Left ventricle myocardium inferior (tissue), 1 donor: ENCODE data around the gene HLA-DPA1. TPM values are rescaled to one million over a fixed set of nuclear protein-coding genes. Genes with fewer than 3 reads are reported as not detected.

Experiments used
- DNase-seq: peaks from one replicate; pipeline ENCODE4 v3.0.0-alpha.2; 2020
- H3K27ac ChIP-seq: fragments of 200-600 bp; replicated peaks from 2 replicates; pipeline ENCODE4 v1.8.0; 2021
- H3K27me3 ChIP-seq: fragments of 200-600 bp; 2 replicates; pipeline ENCODE4 v1.8.0; 2021; ENCODE audit warnings: low read depth
- H3K36me3 ChIP-seq: fragments of 200-600 bp; 2 replicates; pipeline ENCODE4 v1.8.0; 2021
- H3K4me1 ChIP-seq: fragments of 200-600 bp; 2 replicates; pipeline ENCODE4 v1.8.0; 2021
- H3K4me3 ChIP-seq: fragments of 200-600 bp; 2 replicates; pipeline ENCODE4 v1.8.0; 2021; ENCODE audit warnings: mild to moderate bottlenecking, moderate library complexity
- H3K9me3 ChIP-seq: fragments of 200-600 bp; replicated peaks from 2 replicates; pipeline ENCODE4 v1.8.0; 2021
- CTCF ChIP-seq: fragments of 200-600 bp; IDR thresholded peaks from 2 replicates; pipeline ENCODE4 v1.8.0; 2021; ENCODE audit warnings: antibody characterized with exemption, mild to moderate bottlenecking, borderline replicate concordance
- intact Hi-C: fragments of 100-400 bp; cut with micrococcal nuclease; formaldehyde crosslinking; loops from one replicate; pipeline ENCODE4 v1.11.0; 2022
- total RNA-seq: library from RNA; stranded (reverse); fragmentation: NEBNext Ultra II Directional; extraction: Animal tissue kit (Norgen Biotek cat#: 25700); gene quantifications from one replicate; pipeline ENCODE4 v1.2.1, GENCODE V29; 2021
- donor health status: DM: no; HTN: yes; CAD: no; lungs with severe emphysema.

The HLA-DPA1 gene
- total RNA-seq, 1 donor from 2014 or later = 28.8 TPM

DNA sequence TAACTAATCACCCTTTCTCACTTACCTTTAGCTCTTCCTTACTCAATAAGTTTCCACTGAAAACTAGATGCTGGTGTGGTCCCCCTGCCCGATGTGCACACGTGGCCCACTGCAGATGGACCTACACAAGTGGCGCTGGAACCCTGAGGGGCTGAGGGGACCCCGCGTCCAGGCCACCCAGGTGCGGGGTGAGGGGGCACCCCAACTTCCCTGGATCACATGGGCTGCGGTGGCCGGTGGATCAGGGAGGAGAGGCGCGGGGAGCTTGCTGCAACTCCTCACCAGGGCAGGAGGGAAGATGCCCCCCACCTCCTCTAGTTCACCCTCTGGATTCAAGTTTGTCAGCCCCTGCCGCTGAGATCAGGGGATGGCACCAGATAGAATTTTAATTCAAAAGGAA is 51.5 kb downstream of the HLA-DPA1 start:
- H3K4me3 ChIP-seq = no peak overlapping the region
- H3K9me3 ChIP-seq = no peaks in the 10 kb centered on the region
- H3K36me3 ChIP-seq = no peaks in the 10 kb centered on the region
- no peak overlapping the region for H3K27ac ChIP-seq
- intact Hi-C loops = no loop called here
- H3K27me3 ChIP-seq = no peaks in the 10 kb centered on the region
- DNase-seq = no peak
- no peak for TF ChIP-seq CTCF
- peaks cover 32% of the 10 kb centered on the region for H3K4me1 ChIP-seq

GRCh38 chr6:33019372-33019771 is 54.1 kb downstream of the HLA-DPA1 start:
- intact Hi-C loops = loop anchor here (5.0 kb wide), 1 partner anchor 63 kb away; no protein-coding TSS in a partner anchor
- no peaks in the 10 kb centered on the region for H3K9me3 ChIP-seq
- H3K4me3 ChIP-seq = peak overlapping the region; percentile 32
- H3K36me3 ChIP-seq = no peaks in the 10 kb centered on the region
- peak overlapping the region; percentile 93 for H3K27ac ChIP-seq
- peaks cover 6% of the 10 kb centered on the region for H3K27me3 ChIP-seq
- no peak for DNase-seq
- no peak for TF ChIP-seq CTCF
- peaks cover 49% of the 10 kb centered on the region for H3K4me1 ChIP-seq

DNA sequence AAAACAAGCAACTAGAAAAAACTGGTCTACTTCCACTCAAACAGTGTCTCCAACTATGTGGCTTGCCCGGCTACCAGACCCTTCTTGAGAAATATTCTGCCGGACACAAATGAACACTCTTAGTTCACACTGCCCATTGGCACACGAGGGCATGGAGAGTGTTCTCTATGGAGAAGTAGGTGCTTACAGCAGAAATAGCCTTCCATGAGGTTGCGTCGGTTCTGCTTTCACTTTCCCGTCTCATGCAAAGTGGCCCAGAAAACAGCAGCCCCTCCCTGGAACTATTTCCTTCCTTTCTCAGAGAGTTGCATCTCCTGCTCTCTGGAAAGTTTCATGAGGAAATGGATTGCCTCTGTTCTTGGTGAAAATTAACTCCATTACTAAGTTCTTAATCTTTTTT is 54.5 kb downstream of the HLA-DPA1 start:
- peak; percentile 49 for DNase-seq
- TF ChIP-seq CTCF = no peak
- Histone ChIP-seq H3K9me3 (no peaks in the 10 kb centered on the region), H3K27ac (peak overlapping the region; percentile 93), H3K4me3 (peak overlapping the region; percentile 32), H3K27me3 (peaks cover 11% of the 10 kb centered on the region), H3K36me3 (no peaks in the 10 kb centered on the region), H3K4me1 (peaks cover 49% of the 10 kb centered on the region)
- intact Hi-C loops = loop anchor here (5.0 kb wide), 1 partner anchor 63 kb away; no protein-coding TSS in a partner anchor

GRCh38 chr6:33018418-33018817 is 55.0 kb downstream of the HLA-DPA1 start:
- Histone ChIP-seq H3K4me1 (peaks cover 49% of the 10 kb centered on the region), H3K27ac (peak overlapping the region; percentile 93), H3K4me3 (peak overlapping the region; percentile 32), H3K9me3 (no peaks in the 10 kb centered on the region), H3K27me3 (peaks cover 16% of the 10 kb centered on the region), H3K36me3 (no peaks in the 10 kb centered on the region)
- intact Hi-C loops = loop anchor here (5.0 kb wide), 1 partner anchor 64 kb away; no protein-coding TSS in a partner anchor
- DNase-seq = no peak
- TF ChIP-seq CTCF = no peak

DNA sequence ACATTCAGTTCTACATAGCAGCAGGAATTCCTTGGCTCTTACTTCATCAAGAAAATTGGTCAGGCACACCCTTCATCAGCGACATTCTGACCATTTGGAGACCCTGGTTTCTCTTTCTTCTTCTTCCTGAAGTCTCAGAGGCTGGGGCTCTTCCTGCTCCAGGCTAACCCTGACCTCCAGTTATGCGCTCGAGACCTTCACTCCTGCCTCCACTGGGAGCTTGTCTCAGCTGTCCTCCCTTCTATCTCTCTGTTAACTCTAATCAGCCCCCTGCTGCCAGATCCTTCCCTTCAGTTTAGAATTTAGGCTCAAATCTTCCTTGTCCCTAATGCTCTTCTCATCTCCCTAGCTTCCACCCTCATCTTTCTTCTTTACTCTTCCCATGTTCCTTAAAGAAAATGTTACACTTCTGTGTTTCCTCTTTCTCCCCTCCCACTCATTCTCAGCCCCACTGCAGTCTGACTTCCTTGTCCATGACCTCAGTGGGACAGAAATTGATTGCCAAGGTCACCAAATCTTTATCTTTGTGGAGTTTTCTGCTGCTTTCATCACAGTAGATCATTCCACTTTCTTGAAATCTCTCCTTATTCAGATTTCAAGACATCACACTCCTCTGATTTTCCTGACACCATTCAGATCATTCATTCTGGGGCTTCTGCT is 55.6 kb downstream of the HLA-DPA1 start:
- DNase-seq = no peak
- Histone ChIP-seq H3K36me3 (no peaks in the 10 kb centered on the region), H3K27ac (peak overlapping the region; percentile 93), H3K4me3 (no peak overlapping the region), H3K4me1 (peaks cover 49% of the 10 kb centered on the region), H3K9me3 (no peaks in the 10 kb centered on the region), H3K27me3 (peaks cover 18% of the 10 kb centered on the region)
- TF ChIP-seq CTCF = no peak
- intact Hi-C loops = loop anchor here (5.0 kb wide), 1 partner anchor 64 kb away; no protein-coding TSS in a partner anchor
